ENCODE results near the gene SEMA5A.

The SEMA5A gene

GRCh38 chr5:9460885-9461645 lies 84.8 kb downstream of the SEMA5A start:
- no peaks in the 10 kb centered on the region for H3K79me2 ChIP-seq (ENCODE audit: control insufficient read depth, insufficient read depth, low read length, unreplicated experiment)
- no peak overlapping the region for H3K27ac ChIP-seq (ENCODE audit: low read depth, low read length)
- H2AFZ ChIP-seq (ENCODE audit: low read length, unreplicated experiment) = no peak overlapping the region
- peaks cover 11% of the 10 kb centered on the region for H3K4me1 ChIP-seq (ENCODE audit: control insufficient read depth, insufficient read depth, low read length, unreplicated experiment)
- H3K4me3 ChIP-seq (ENCODE audit: low read depth, low read length) = no peak overlapping the region
- H3K36me3 ChIP-seq (ENCODE audit: insufficient read depth, low read length) = no peaks in the 10 kb centered on the region
- no peaks in the 10 kb centered on the region for H3K27me3 ChIP-seq (ENCODE audit: insufficient read depth, low read length)

GRCh38 chr5:9456435-9457042 lies 89.3 kb downstream of the SEMA5A start:
- H3K4me3 ChIP-seq (ENCODE audit: low read depth, low read length) = no peak overlapping the region
- no peak overlapping the region for H3K27ac ChIP-seq (ENCODE audit: low read depth, low read length)

DNA sequence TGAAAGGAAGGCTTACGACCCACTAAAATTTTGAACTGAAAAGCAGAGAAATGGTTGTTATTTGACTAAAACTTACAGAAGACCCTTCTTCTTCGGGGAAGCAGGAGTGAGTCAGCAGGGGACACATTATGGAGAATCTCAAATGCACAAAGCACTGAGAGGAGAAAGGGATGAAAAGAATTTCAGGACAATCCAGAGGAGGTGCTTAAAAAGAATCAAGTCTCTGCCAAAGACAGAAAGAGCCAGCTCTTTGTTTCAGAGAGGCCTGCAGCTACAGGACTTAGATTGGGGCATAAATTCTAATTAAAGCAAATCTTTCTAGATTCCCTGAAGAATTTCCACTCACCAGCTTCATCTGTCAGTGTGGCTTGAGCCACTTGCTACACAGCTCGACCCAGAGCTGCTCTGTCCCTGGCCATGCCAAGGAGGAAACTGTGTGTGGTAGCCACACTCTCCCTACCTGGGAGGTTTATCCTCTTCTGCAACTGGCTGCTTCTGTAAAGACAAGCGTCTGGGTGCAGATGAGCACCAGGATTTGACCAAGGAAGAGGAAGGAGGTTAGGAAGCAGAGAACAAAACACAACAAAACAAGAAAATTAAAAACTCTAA lies 89.9 kb downstream of the SEMA5A start:
- Histone ChIP-seq H3K27ac (ENCODE audit: low read depth, low read length) (no peak overlapping the region), H2AFZ (ENCODE audit: low read length, unreplicated experiment) (no peak overlapping the region)

More at GRCh38 chr5:9456435-9457042, 89.3 kb downstream of the SEMA5A start:
- Histone ChIP-seq H3K79me2 (ENCODE audit: control insufficient read depth, insufficient read depth, low read length, unreplicated experiment) (no peaks in the 10 kb centered on the region), H3K36me3 (ENCODE audit: insufficient read depth, low read length) (no peaks in the 10 kb centered on the region), H2AFZ (ENCODE audit: low read length, unreplicated experiment) (no peak overlapping the region), H3K27me3 (ENCODE audit: insufficient read depth, low read length) (no peaks in the 10 kb centered on the region), H3K4me1 (ENCODE audit: control insufficient read depth, insufficient read depth, low read length, unreplicated experiment) (peaks cover 27% of the 10 kb centered on the region)

DNA sequence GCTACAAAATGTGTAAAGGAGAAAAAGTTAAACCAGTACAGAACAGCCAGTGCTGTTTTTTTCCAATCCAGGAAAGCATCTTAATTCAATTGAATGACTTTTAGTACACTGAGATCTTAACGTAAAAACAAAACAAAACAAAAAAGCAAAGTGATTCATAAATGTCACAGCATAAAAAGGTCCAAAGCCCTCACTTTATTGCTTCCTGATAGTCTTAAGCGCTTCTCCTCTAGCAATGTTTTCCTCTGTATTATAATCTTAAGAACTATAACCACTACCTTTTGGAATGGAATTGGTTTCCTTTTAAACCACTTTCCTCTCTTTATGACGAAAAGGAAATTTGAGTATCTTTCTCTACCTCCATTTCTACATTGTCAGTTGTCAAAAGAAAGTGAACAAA lies 91.4 kb downstream of the SEMA5A start:
- Histone ChIP-seq H3K4me1 (ENCODE audit: control insufficient read depth, insufficient read depth, low read length, unreplicated experiment) (peaks cover 27% of the 10 kb centered on the region), H3K36me3 (ENCODE audit: insufficient read depth, low read length) (no peaks in the 10 kb centered on the region), H3K4me3 (ENCODE audit: low read depth, low read length) (0 out of 2 replicates have a peak overlapping the region, but pooled peaks have one; percentile 5), H3K79me2 (ENCODE audit: control insufficient read depth, insufficient read depth, low read length, unreplicated experiment) (no peaks in the 10 kb centered on the region), H2AFZ (ENCODE audit: low read length, unreplicated experiment) (no peak overlapping the region), H3K27me3 (ENCODE audit: insufficient read depth, low read length) (no peaks in the 10 kb centered on the region), H3K27ac (ENCODE audit: low read depth, low read length) (no peak overlapping the region)

More for the DNA sequence above, 89.9 kb downstream of the SEMA5A start:
- Histone ChIP-seq H3K4me1 (ENCODE audit: control insufficient read depth, insufficient read depth, low read length, unreplicated experiment) (peaks cover 27% of the 10 kb centered on the region), H3K4me3 (ENCODE audit: low read depth, low read length) (no peak overlapping the region), H3K27me3 (ENCODE audit: insufficient read depth, low read length) (no peaks in the 10 kb centered on the region), H3K79me2 (ENCODE audit: control insufficient read depth, insufficient read depth, low read length, unreplicated experiment) (no peaks in the 10 kb centered on the region), H3K36me3 (ENCODE audit: insufficient read depth, low read length) (no peaks in the 10 kb centered on the region)

GRCh38 chr5:9454012-9454481 lies 91.8 kb downstream of the SEMA5A start:
- Histone ChIP-seq H2AFZ (ENCODE audit: low read length, unreplicated experiment) (peak overlapping the region; percentile 39), H3K36me3 (ENCODE audit: insufficient read depth, low read length) (no peaks in the 10 kb centered on the region), H3K27ac (ENCODE audit: low read depth, low read length) (no peak overlapping the region), H3K27me3 (ENCODE audit: insufficient read depth, low read length) (no peaks in the 10 kb centered on the region), H3K4me3 (ENCODE audit: low read depth, low read length) (0 out of 2 replicates have a peak overlapping the region, but pooled peaks have one; percentile 5), H3K4me1 (ENCODE audit: control insufficient read depth, insufficient read depth, low read length, unreplicated experiment) (peaks cover 27% of the 10 kb centered on the region), H3K79me2 (ENCODE audit: control insufficient read depth, insufficient read depth, low read length, unreplicated experiment) (no peaks in the 10 kb centered on the region)

- Histone ChIP-seq H3K36me3 (ENCODE audit: insufficient read depth, low read length) (no peaks in the 10 kb centered on the region), H3K27ac (ENCODE audit: low read depth, low read length) (no peak overlapping the region), H2AFZ (ENCODE audit: low read length, unreplicated experiment) (peak overlapping the region; percentile 39), H3K27me3 (ENCODE audit: insufficient read depth, low read length) (no peaks in the 10 kb centered on the region), H3K4me1 (ENCODE audit: control insufficient read depth, insufficient read depth, low read length, unreplicated experiment) (peaks cover 27% of the 10 kb centered on the region), H3K4me3 (ENCODE audit: low read depth, low read length) (0 out of 2 replicates have a peak overlapping the region, but pooled peaks have one; percentile 5), H3K79me2 (ENCODE audit: control insufficient read depth, insufficient read depth, low read length, unreplicated experiment) (no peaks in the 10 kb centered on the region)
These were observed 92.3 kb downstream of the SEMA5A start for GRCh38 chr5:9453480-9454011.

- Histone ChIP-seq H3K4me1 (ENCODE audit: control insufficient read depth, insufficient read depth, low read length, unreplicated experiment) (peaks cover 38% of the 10 kb centered on the region), H3K79me2 (ENCODE audit: control insufficient read depth, insufficient read depth, low read length, unreplicated experiment) (no peaks in the 10 kb centered on the region), H3K27me3 (ENCODE audit: insufficient read depth, low read length) (no peaks in the 10 kb centered on the region), H2AFZ (ENCODE audit: low read length, unreplicated experiment) (no peak overlapping the region), H3K27ac (ENCODE audit: low read depth, low read length) (no peak overlapping the region), H3K4me3 (ENCODE audit: low read depth, low read length) (no peak overlapping the region), H3K36me3 (ENCODE audit: insufficient read depth, low read length) (no peaks in the 10 kb centered on the region)
These were observed 93.7 kb downstream of the SEMA5A start for GRCh38 chr5:9452181-9452580.

GRCh38 chr5:9451037-9451436 lies 94.8 kb downstream of the SEMA5A start:
- peaks cover 37% of the 10 kb centered on the region for H3K4me1 ChIP-seq (ENCODE audit: control insufficient read depth, insufficient read depth, low read length, unreplicated experiment)
- no peaks in the 10 kb centered on the region for H3K27me3 ChIP-seq (ENCODE audit: insufficient read depth, low read length)
- H3K27ac ChIP-seq (ENCODE audit: low read depth, low read length) = no peak overlapping the region
- H3K36me3 ChIP-seq (ENCODE audit: insufficient read depth, low read length) = no peaks in the 10 kb centered on the region
- H3K79me2 ChIP-seq (ENCODE audit: control insufficient read depth, insufficient read depth, low read length, unreplicated experiment) = no peaks in the 10 kb centered on the region
- no peak overlapping the region for H2AFZ ChIP-seq (ENCODE audit: low read length, unreplicated experiment)
- H3K4me3 ChIP-seq (ENCODE audit: low read depth, low read length) = no peak overlapping the region

GRCh38 chr5:9447691-9448090 lies 98.2 kb downstream of the SEMA5A start:
- peaks cover 27% of the 10 kb centered on the region for H3K4me1 ChIP-seq (ENCODE audit: control insufficient read depth, insufficient read depth, low read length, unreplicated experiment)
- no peaks in the 10 kb centered on the region for H3K79me2 ChIP-seq (ENCODE audit: control insufficient read depth, insufficient read depth, low read length, unreplicated experiment)
- peak overlapping the region; percentile 38; the same call in 1 of the 2 replicates for H3K27ac ChIP-seq (ENCODE audit: low read depth, low read length)
- no peaks in the 10 kb centered on the region for H3K36me3 ChIP-seq (ENCODE audit: insufficient read depth, low read length)
- H3K27me3 ChIP-seq (ENCODE audit: insufficient read depth, low read length) = no peaks in the 10 kb centered on the region
- H3K4me3 ChIP-seq (ENCODE audit: low read depth, low read length) = peak overlapping the region; percentile 5; the same call in 1 of the 2 replicates
- H2AFZ ChIP-seq (ENCODE audit: low read length, unreplicated experiment) = peak overlapping the region; percentile 49

GRCh38 chr5:9445826-9446388 lies 100.0 kb downstream of the SEMA5A start:
- Histone ChIP-seq H3K36me3 (ENCODE audit: insufficient read depth, low read length) (no peaks in the 10 kb centered on the region), H2AFZ (ENCODE audit: low read length, unreplicated experiment) (peak overlapping the region; percentile 16), H3K4me1 (ENCODE audit: control insufficient read depth, insufficient read depth, low read length, unreplicated experiment) (peaks cover 34% of the 10 kb centered on the region), H3K4me3 (ENCODE audit: low read depth, low read length) (no peak overlapping the region), H3K79me2 (ENCODE audit: control insufficient read depth, insufficient read depth, low read length, unreplicated experiment) (no peaks in the 10 kb centered on the region), H3K27ac (ENCODE audit: low read depth, low read length) (peak overlapping the region; percentile 54), H3K27me3 (ENCODE audit: insufficient read depth, low read length) (no peaks in the 10 kb centered on the region)
